ENCODE measurements around the gene CTF1.

GRCh38 chr16:30853758-30854157 is 42.7 kb upstream of the CTF1 start:
- TF ChIP-seq CTCF (conservative IDR thresholded peaks at IDR 0.05) (no peak), EZH2 (IDR thresholded peaks at IDR 0.05; ENCODE audit: low read depth) (no peak)
